Panc1 (cell line): ENCODE data around the gene RER1.

ENCODE experiments used
- POLR2AphosphoS5 ChIP-seq: IDR thresholded peaks from 2 replicates; pipeline ENCODE4 v1.6.1; 2012; ENCODE audit warnings: mild to moderate bottlenecking, low read depth, low read length, moderate library complexity
- SIN3A ChIP-seq: IDR thresholded peaks from 2 replicates; pipeline ENCODE4 v1.6.1; 2012; ENCODE audit warnings: low read depth, mild to moderate bottlenecking, low read length, moderate library complexity, borderline replicate concordance; ENCODE audit not compliant: insufficient read depth

GRCh38 chr1:2400950-2401649 is 9.5 kb downstream of the RER1 start:
- TF ChIP-seq SIN3A (no peak), POLR2AphosphoS5 (no peak)
